Measurements from ENCODE around the gene SLC25A42.
"Not testable (repeated sequence)": the region's sequence is repeated elsewhere in the genome, so short reads cannot be mapped to it uniquely, and the experiment has no call there.

SLC25A42 gene

DNA sequence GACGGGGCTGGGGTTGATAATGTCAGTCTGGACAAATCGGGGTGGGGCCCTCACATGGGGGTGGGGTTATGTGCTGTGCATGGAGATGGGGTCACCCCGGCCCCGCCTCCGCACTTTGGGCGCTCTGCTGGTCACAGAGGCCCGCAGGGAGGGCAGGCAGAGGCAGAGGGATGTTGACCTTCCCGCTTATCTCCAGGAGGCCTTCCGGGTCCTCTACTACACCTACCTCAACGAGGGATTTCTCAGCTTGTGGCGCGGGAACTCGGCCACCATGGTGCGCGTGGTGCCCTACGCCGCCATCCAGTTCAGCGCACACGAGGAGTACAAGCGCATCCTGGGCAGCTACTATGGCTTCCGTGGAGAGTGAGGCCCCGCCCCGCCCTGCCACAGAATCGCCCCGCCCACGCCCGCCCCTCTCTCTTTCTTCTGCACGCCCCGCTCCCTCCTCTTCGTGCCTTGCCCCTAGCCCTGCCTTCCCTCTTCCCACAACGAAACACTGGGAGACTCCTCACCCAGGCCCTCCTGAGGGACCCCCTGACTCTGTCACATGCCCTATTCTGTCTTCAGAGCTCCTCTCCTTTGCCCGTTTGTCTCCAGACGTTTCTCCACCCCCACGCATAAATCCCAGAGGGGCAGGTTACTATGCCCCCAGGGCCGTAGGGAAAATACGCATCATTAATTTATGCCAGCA, 41.7 kb downstream of the SLC25A42 start:
- DNase-seq (ENCODE audit: low spot score), result no peak

DNA sequence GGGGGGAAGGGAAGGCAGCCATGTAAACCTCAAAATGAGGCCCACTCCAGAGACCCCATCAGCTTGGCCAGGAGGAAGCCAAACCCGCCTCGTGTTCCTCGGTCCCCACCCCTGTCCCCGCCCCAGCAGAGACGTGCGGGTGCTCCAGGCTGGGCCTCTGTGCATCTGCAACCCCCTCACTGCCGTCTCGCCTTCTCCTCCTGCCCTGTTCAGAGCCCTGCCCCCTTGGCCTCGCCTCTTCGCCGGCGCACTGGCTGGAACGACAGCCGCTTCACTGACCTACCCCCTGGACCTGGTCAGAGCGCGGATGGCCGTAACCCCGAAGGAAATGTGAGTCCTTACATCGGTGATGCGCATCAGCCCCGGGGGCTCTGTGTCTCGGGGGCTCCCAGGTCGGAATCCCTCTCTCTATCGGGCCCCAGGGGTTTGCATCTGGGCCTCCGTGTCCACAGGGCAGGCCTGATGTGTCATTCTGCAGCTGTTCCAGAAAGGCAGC, 42.3 kb downstream of the SLC25A42 start:
- no peak for DNase-seq (ENCODE audit: low spot score)

DNA sequence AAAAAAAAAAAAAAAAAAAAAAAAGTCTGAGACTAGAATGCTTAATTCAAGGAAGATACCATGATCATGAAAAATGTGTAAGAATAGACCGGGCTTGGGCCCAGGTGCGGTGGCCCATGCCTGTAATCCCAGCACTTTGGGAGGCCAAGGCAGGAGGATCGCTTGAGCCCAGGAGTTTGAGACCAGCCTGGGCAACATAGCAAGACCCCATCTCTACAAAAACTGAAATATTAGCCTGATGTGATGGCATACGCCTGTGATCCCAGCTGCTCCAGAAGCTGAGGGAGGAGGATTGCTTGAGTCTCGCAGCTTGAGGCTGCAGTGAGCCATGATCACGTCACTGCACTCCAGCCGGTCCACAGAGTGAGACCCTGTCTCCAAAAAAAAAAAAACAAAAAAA, 43.1 kb downstream of the SLC25A42 start:
- not testable (repeated sequence) for DNase-seq (ENCODE audit: low spot score)

DNA sequence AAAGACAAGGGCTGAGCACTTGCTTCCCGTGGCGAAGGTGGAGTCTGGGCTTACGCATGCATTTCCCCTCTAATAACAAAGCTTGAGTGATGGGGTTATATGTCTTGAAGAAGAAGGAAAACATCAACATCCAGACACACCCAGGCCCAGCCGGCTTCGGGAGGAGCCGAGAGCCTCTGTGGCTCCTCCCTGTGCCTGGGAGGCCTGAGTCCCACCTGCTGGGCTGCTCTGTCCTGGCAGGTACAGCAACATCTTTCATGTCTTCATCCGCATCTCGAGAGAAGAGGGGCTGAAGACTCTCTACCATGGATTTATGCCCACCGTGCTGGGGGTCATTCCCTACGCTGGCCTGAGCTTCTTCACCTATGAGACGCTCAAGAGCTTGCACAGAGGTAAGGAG, 43.9 kb downstream of the SLC25A42 start:
- DNase-seq (ENCODE audit: low spot score), result no peak

DNA sequence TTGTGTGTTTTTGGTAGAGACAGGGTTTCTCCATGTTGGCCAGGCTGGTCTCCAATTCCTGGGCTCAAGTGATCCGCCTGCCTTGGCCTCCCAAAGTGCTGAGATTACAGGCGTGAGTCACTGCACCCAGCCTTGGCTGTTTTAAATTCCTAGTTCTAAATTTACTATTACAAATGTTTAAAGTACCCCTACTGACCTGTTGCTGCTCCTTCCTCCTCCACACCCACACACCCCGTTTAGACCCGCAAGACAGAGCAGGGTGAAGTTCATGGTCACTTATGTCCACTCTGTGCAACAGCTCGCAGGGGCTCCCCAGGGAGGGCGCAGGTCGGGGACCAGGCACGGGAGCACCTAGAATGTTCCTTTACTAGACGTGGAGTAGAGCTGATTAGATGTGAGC, 45.8 kb downstream of the SLC25A42 start:
- DNase-seq (ENCODE audit: low spot score), result no peak

DNA sequence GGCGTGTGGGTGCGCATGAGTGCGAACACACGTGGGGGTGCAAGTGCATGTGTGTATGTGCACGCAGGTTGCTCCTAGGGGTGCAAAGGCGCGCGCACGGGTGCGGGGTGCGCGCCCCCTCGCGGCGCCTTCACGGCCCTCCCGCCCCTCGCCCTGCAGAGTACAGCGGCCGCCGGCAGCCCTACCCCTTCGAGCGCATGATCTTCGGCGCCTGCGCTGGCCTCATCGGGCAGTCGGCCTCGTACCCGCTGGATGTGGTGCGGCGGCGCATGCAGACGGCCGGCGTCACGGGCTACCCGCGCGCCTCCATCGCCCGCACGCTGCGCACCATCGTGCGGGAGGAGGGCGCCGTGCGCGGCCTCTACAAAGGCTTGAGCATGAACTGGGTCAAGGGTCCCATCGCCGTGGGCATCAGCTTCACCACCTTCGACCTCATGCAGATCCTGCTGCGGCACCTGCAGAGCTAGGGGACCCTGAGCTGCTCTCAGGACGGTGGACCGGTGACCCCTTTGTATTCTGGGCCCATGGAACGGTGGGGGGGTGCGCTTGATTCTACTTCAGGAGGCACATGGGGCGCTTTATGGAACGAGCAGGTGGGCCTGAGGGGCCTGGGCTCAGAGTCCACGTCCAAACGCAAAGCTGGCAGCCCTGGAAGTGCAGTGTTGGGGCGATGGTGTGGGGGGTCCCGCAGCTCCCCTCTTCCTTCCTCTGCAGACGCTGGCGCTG, 46.8 kb downstream of the SLC25A42 start:
- DNase-seq (ENCODE audit: low spot score), result no peak

DNA sequence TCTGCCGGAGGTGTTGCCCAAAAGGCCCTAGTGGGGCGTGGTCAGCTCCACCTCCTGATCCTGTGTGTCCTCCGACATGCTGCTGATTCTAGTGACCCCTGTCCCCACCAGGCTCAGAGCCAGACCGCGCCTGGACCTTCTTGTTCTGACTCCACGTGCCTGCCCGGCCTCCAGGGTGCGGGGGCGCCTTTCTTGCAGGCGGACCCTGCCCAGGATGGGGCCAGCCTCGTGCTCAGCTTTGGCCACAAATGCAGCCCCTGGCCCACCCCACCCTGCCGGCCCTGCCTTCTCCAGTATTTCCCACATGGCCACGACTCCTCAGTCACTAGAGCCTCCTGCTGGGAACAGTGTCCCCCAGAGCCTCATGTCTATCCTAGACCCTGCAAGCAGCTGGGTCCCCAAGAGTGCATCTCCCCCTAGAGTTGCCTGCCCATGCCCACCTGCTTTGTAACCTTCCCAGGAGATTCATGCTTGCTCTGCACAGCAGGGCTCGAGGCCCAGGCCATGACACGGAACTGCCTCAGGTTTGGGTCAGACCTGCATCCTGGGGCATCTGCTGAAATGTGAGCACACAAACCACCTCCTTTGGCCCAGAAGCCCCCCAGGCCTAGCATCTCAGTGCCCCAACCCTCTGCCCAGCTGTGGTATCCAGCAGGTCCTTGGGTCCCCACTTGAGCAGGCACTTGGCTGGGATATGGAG, 47.5 kb downstream of the SLC25A42 start:
- DNase-seq (ENCODE audit: low spot score), result no peak

DNA sequence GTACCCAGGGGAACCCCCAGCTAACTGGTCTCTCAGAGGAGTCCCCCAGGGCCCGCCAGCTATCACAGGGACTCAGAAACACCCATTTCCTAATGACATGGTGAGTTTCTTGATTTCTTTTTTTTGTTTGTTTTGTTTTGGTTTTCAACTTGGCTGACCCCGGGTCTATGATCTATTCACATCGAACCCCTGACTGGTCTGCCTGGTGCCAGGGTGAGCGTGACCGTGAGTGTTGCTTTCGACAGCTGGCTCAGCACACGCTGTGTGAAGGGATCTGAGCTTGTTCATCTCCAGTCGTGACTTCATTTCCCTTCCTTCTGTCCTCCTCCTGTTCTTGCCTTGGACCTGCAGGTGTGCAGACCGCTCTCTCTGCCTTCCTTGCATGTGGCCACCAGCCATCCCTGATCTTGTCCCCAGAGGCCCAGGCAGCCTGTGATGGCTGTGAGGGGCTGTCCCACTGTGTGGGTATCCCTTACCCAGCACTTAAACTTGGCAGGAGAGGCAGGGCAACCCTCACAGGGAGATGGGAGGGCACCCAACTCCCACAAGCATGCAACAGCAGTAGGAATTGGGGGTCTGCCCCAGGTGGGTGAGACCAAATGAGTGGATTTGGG, 48.3 kb downstream of the SLC25A42 start:
- DNase-seq (ENCODE audit: low spot score), result no peak

DNA sequence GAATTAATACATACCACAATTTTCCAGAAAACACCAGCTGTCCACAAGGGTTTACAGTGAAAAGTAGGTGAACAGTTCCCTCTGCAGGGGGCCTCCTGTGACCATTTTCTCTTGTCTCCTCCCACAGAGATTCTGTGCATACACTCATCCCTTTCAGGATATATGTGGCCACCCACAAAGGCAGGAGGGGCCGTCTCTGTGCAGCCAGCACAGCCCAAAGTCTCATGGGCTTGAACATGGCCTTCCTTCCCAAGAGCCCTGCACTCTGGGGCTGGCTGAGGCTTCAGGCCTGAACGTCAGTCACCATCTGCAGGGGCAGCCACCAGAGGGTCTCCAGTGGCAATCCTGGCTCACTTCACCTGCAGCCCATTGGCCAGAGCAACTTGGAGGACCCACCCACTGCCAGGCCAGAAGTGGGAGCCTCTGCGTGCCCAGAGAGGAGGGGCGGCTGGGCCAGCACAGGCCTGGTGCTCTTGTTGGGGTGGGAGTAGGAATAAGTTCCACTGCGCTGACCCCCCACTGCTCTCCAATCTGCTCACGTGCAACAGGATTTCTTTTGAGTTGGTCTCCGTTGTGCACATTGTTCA, 49.3 kb downstream of the SLC25A42 start:
- no peak for DNase-seq (ENCODE audit: low spot score)

DNA sequence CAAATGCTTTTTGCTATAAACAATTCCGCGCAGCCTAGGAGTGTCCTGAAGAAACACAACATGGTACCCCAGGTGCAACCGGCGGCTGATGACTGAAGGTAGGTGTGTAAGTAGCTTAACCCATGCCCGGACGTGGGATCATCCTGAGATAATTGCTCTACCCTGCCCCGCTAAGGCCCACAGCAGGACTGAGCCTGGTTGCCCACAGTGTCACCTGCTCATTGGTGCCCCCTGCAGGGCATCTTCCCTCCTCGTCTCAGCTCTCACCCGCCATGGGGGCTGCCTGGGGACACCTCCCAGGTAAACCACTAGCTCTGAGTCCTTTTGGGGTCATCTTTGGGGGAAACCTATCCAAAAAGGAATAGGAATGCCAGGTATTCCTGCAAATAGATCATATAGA, 52.2 kb downstream of the SLC25A42 start:
- DNase-seq (ENCODE audit: low spot score), result no peak

DNA sequence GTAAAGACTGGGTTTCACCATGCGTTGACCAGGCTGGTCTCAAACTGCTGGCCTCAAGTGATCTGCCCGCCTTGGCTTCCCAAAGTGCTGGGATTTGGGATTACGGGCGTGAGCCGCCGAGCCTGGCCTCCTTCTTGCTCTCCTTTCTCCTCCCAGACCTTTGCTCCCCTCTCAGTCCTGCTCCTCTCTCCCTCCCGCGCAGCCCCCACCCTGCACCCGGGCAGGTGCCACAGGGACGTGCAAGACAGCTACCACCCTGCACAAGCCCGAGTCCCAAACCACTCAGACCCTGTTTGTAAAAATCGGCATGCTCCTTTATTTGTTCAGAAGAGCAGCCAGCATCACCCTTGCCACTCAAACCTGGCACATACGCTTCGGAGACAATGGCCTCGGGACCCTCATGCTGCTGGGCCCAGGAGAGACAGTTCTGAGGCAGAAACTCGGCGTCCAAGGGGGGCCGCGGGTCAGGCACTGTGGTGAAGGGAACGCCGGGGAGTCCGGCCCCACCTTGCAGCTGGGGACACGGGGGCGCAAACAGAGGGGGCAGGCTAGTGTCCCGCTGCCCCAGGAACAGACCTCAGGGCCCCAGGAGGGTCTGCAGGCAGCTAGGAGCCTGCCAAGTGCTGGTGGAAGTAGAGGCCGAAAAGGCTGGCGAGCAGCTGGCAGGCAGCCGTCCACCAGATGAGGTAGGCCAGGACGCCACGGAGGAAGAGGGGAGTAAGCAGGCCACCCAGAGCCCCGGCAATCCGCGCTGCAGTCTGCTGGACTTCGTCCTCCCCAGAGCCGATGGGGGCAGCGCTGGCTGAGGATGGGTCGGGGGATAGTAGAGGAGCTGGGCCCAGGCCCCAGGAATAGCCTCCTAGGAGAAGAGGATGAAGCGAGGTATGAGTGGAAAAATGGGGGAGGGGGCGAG, 55.8 kb downstream of the SLC25A42 start:
- DNase-seq (ENCODE audit: low spot score), result no peak

DNA sequence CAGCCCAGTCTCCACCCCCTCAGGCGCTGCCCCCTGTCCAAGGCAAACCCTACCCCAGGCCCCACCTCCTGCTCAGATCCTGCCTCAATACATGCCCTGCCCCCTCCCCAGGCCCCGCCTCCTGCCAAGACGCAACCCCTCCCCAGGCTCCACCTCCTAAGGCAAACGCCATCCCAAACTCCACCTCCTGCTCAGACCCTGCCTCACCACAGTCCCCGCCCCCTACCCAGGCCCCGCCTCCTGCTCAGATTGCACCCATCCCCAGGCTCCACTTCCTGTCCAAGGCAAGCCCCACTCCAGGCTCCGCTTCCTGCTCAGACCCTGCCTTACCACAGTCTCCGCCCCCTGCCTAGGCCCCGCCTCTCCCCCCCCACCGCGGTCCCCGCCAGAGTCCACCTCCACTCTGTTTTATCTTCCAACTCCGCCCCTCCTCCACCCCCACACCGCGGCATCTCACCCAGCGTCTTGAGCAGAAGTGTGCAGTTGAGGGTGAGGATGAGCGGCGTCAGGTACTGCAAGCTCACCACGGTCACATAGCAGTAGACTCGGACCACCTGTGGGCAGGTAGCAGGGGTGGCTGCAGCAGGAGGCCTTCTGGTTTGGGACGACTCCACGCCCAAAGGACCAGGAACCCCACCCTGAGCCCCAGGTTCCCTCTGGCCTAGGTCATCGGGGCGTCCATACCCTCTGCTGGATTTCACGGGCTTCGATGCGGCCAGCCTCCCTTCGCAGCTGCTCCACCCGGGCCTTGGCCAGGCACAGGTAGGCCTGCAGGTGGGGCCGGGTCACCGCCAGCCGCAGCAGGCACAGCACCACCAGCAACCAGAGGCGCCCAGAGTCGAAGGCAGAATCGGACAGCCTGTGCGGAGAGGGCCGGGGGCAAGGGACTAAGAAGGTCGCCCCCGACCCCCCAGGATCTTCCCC, 56.8 kb downstream of the SLC25A42 start:
- no peak for DNase-seq (ENCODE audit: low spot score)

DNA sequence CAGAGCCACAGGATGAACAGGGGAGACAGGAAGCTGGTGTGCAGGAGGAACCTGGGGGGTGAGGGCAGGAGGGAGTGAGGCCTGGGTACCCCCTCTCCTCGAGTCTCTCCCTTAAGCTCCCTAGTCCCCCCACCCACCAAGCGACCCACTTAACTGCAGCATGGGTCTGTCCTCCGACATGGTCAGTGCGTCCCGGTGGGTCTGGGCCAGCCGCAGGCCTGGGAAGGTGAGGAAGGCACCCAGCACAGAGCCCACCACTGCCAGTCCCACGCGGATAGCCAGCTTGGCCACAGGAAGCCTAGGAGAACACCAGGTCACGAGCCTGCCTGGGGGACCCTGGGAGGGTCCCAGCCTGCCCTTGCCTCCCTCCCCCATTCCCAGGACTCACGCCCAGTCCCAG, 57.6 kb downstream of the SLC25A42 start:
- DNase-seq (ENCODE audit: low spot score), result no peak

DNA sequence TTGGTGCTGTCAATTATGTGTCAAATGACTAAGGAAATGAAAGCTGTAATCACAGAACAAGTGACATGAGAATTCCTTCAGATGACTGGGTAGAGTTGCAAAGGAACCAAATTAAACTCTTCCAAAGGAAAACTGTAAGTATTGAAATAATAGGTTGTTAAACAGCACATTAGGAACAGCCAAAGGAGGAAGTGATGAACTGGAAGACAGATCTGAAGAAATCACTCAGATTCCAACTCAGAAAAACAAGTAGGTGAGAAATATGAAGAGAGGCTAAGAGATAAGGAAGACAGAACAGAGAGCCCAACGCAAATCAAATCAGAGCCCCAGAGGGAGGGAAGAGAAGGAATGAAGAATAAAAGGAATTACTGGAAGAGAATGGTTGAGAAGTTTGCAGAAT, 59.1 kb downstream of the SLC25A42 start:
- DNase-seq (ENCODE audit: low spot score), result no peak

DNA sequence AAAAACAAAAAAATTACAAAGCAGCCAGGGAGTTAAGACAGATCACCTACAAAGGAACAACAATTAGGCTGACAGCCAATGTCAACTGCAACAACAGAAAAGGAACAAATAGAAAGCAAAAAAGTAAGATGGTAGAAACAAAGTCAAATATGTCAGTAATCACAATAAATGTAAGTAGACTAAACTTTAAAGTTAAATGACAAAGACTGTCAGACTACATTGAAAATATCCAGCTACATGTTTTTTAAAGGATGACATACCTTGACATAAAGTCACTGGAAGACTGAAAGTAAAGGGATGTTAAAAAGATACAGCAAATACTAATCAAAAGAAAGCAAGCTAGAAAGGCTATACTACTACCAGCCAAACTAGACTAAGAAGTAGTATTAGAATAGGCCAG, 59.6 kb downstream of the SLC25A42 start:
- DNase-seq (ENCODE audit: low spot score), result no peak

DNA sequence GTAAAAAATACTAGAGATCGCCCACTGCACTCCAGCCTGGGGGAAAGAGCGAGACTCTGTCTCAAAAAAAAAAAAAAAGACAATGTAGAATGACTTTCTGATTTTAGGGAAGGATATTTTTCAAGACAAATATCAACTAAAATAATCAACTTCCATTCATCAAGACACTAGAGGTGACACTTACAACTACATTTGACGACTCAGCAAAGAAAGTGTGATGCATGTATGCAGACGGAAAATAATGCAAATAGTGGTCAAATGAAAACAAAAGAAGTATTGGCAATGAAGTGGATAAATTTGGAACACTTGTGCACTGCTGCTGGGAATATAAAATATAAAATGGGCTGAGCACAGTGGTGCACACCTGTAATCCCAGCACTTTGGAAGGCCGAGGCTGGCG, 62.3 kb downstream of the SLC25A42 start:
- DNase-seq (ENCODE audit: low spot score), result no peak

DNA sequence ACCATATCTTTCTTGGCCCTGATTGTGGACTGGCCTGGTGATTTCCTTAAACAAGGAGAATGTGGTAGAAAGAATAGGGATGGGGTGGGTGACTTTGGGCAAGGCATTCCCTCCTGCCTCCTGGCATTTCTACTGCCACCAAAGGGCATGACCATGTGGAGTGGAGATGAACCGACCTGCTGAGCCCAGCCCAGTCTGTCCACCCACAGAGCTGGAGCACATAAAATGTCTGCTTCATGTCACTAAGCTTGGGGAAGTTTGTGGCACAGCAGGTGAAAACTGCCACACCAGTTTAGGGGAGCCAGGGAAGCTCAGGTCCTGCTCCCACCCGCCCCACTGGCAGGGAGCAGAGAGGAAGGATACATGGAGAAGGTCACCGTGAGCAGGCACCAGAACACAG, 68.2 kb downstream of the SLC25A42 start:
- DNase-seq (ENCODE audit: low spot score), result no peak

DNA sequence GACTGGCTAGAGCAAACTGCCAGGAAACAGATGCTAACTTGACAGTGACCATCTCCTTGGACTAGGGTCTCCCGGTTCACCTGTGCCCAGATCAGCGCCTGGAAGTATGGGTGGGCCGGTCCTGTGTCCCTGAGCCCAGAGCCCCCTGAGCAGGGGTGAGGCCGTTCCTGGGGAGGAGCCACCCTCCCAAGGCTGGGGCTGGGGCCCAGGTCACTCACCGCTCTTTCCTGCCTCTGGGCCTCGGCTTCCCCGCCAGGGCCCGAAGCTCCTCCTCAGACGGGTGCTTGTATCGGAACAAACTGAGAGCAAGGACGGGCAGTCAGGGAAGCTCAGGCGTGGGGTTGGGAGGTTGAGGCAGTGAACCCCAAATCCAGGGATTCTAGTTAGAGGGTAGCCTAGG, 69.1 kb downstream of the SLC25A42 start:
- no peak for DNase-seq (ENCODE audit: low spot score)

DNA sequence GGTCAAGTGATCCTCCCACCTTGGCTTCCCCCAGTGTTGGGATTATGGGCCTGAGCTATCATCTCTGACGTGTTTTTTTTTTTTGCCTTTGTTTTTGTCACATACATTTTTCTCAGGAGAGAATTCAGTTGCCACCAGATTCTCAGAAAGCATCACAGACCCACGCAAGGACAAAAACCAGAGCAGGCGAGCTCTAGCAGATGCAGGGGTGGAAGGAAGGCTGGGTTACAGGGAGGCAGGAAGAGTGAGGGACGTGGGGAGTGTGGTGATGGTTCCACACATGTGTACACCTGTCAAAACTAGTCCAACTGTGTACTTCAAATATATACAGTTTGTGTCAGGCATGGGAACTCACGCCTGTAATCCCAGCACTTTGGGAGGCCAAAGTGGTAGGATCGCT, 70.2 kb downstream of the SLC25A42 start:
- DNase-seq (ENCODE audit: low spot score), result no peak

DNA sequence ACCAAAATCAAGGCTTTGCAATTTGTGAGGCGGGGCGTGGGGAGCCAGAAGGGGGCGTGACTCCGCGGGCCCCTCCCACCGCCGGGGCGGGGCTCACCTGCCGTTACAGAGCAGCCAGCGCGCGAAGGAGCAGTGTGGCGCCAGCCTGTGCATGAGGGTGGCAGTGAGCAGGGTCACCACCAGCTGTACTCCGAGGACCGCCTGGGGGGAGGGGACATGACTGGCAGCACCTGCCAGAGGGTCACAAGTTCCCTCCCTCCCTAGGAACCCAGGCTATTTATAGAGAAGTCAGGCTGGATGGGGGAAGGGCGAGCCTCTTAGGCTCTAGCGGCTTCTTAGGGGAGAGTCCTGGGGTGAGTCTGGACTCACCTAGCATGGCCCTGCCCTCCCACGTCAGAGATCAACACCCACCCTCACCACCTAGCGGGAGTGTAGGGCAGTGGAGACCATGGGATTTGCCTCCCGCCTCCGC, 70.9 kb downstream of the SLC25A42 start:
- DNase-seq (ENCODE audit: low spot score), result no peak

All from LoVo (cell line).